H1 (cell line): Measurements from ENCODE around the gene UPK3BL2. TPM values are rescaled to one million over a fixed set of nuclear protein-coding genes. Genes with fewer than 3 reads are reported as not detected.
"Not testable (repeated sequence)": the region's sequence is repeated elsewhere in the genome, so short reads cannot be mapped to it uniquely, and the experiment has no call there.

Experiments
- CTCF ChIA-PET: fragments of 300-600 bp; sonication (Branson Sonifier 250); formaldehyde crosslinking; loops from one replicate; lab custom pipeline; 2021; ENCODE audit not compliant: partially characterized antibody; lab: Charles Lee
- POLR2A ChIA-PET: fragments of 300-600 bp; sonication (Branson Sonifier 250); formaldehyde crosslinking; loops from one replicate; lab custom pipeline; 2021; ENCODE audit warnings: inconsistent platforms; ENCODE audit not compliant: partially characterized antibody; lab: Charles Lee
- DNase-seq, 2 experiments: peaks; one replicate each; pipeline versions ENCODE4 v3.0.0 to v3.0.0-alpha.2; 2010 to 2022; ENCODE audit warnings: low spot score in 2 of 2, low read depth in 1 of 2, mixed read lengths in 1 of 2
- FAIRE-seq: peaks from 2 replicates; lab custom pipeline; 2011; peaks lifted over from hg19 to GRCh38; lab: Jason Lieb, UNC
- H2AFZ ChIP-seq: 2 replicates; pipeline ENCODE4 v1.8.1; 2012; ENCODE audit warnings: low read length, inconsistent platforms
- H2AK5ac ChIP-seq: 2 replicates; pipeline ENCODE4 v1.6.1; 2013; ENCODE audit warnings: low read depth, low read length
- H2BK120ac ChIP-seq: replicated peaks from 2 replicates; pipeline ENCODE3; 2013; ENCODE audit warnings: low read depth, low read length, inconsistent platforms
- H2BK12ac ChIP-seq: 2 replicates; pipeline ENCODE4 v1.6.1; 2013; ENCODE audit warnings: low read depth, low read length
- H2BK15ac ChIP-seq: 2 replicates; pipeline ENCODE4 v1.6.1; 2013; ENCODE audit warnings: low read length
- H2BK20ac ChIP-seq: 2 replicates; pipeline ENCODE4 v1.6.1; 2013; ENCODE audit warnings: low read length
- H2BK5ac ChIP-seq: 2 replicates; pipeline ENCODE4 v1.6.1; 2013; ENCODE audit warnings: low read depth, low read length
- H3K14ac ChIP-seq: 2 replicates; pipeline ENCODE4 v1.6.1; 2013; ENCODE audit warnings: inconsistent platforms; ENCODE audit not compliant: insufficient read length
- H3K18ac ChIP-seq: 2 replicates; pipeline ENCODE4 v1.6.1; 2013; ENCODE audit warnings: low read length; ENCODE audit errors: extremely low read depth
- H3K23ac ChIP-seq: 2 replicates; pipeline ENCODE4 v1.6.1; 2013; ENCODE audit warnings: inconsistent platforms; ENCODE audit not compliant: insufficient read length
- H3K23me2 ChIP-seq: 2 replicates; pipeline ENCODE4 v1.6.1; 2013; ENCODE audit warnings: low read depth, low read length
- H3K27ac ChIP-seq: 2 replicates; pipeline ENCODE4 v1.6.1; 2011; ENCODE audit warnings: low read depth, low read length, inconsistent platforms
- H3K27me3 ChIP-seq, 4 experiments: replicated peaks in 1 of 4; 1 replicate in 1 of 4; 2 replicates in 3 of 4; pipeline versions ENCODE4 v1.6.1 to v1.8.1; 2011 to 2013; ENCODE audit warnings: low read length in 3 of 4, mild to moderate bottlenecking in 3 of 4, inconsistent platforms in 2 of 4, mixed read lengths in 2 of 4, moderate library complexity in 1 of 4; ENCODE audit not compliant: control insufficient read depth in 3 of 4, insufficient read depth in 3 of 4; ENCODE audit errors: extremely low read depth in 1 of 4
- H3K36me3 ChIP-seq, 4 experiments: 2 replicates each; pipeline versions ENCODE4 v1.6.1 to v1.8.1; 2011 to 2013; ENCODE audit warnings: mild to moderate bottlenecking in 4 of 4, low read length in 3 of 4, moderate library complexity in 2 of 4, control low read depth in 1 of 4, inconsistent platforms in 1 of 4; ENCODE audit not compliant: insufficient read depth in 4 of 4, control insufficient read depth in 2 of 4
- H3K4ac ChIP-seq: replicated peaks from 2 replicates; pipeline ENCODE3; 2013; ENCODE audit warnings: low read length, low read depth, mixed read lengths, inconsistent platforms; ENCODE audit not compliant: insufficient read length
- H3K4me1 ChIP-seq, 4 experiments: replicated peaks in 1 of 4; 1 replicate in 1 of 4; 2 replicates in 3 of 4; pipeline versions ENCODE4 v1.6.1 to v1.8.1; 2011 to 2013; ENCODE audit warnings: low read length in 3 of 4, inconsistent platforms in 2 of 4, mixed read lengths in 1 of 4; ENCODE audit not compliant: insufficient read depth in 4 of 4, control insufficient read depth in 3 of 4
- H3K4me2 ChIP-seq, 2 experiments: 2 replicates each; pipeline versions ENCODE4 v1.6.1 to v1.8.1; 2011 to 2013; ENCODE audit warnings: low read depth in 2 of 2, low read length in 2 of 2, control low read depth in 1 of 2, inconsistent platforms in 1 of 2, mild to moderate bottlenecking in 1 of 2; ENCODE audit not compliant: insufficient read depth in 1 of 2
- H3K4me3 ChIP-seq, 4 experiments: fragments of 200-600, 300-600 bp in 1 of 4; sonication (generic), shearing (Covaris generic), sonication (Bioruptor Twin) in 1 of 4; 2 replicates each; pipeline versions ENCODE4 v1.5.1 to v1.8.1; 2011 to 2016; ENCODE audit warnings: low read length in 4 of 4, low read depth in 3 of 4, control low read depth in 2 of 4, inconsistent platforms in 2 of 4, mild to moderate bottlenecking in 2 of 4, mixed read lengths in 1 of 4, moderate library complexity in 1 of 4; ENCODE audit not compliant: insufficient read depth in 2 of 4; ENCODE audit errors: extremely low read depth in 1 of 4
- H3K56ac ChIP-seq: replicated peaks from 2 replicates; pipeline ENCODE3; 2013; ENCODE audit warnings: low read depth, mild to moderate bottlenecking, mixed read lengths, low read length, inconsistent platforms; ENCODE audit not compliant: insufficient read length
- H3K79me1 ChIP-seq: 2 replicates; pipeline ENCODE4 v1.6.1; 2013; ENCODE audit warnings: low read depth, low read length, control low read depth
- H3K79me2 ChIP-seq, 2 experiments: 2 replicates each; pipeline versions ENCODE4 v1.6.1 to v1.8.1; 2012 to 2013; ENCODE audit warnings: low read length in 2 of 2, mild to moderate bottlenecking in 2 of 2, inconsistent platforms in 1 of 2; ENCODE audit not compliant: insufficient read depth in 2 of 2, control insufficient read depth in 1 of 2
- H3K9ac ChIP-seq, 4 experiments: replicated peaks in 1 of 4; 1 replicate in 1 of 4; 2 replicates in 3 of 4; pipeline versions ENCODE4 v1.6.1 to v1.8.1; 2011 to 2013; ENCODE audit warnings: low read depth in 3 of 4, low read length in 3 of 4, control low read depth in 2 of 4, mild to moderate bottlenecking in 2 of 4, moderate library complexity in 2 of 4, inconsistent platforms in 1 of 4; ENCODE audit errors: extremely low read depth in 1 of 4
- H3K9me3 ChIP-seq, 2 experiments: 2 replicates each; pipeline versions ENCODE4 v1.6.1 to v1.8.1; 2012 to 2013; ENCODE audit warnings: mild to moderate bottlenecking in 2 of 2, moderate library complexity in 2 of 2, control low read depth in 1 of 2, inconsistent platforms in 1 of 2, low read depth in 1 of 2, low read length in 1 of 2, mixed read lengths in 1 of 2; ENCODE audit not compliant: insufficient read depth in 2 of 2
- H4K20me1 ChIP-seq, 2 experiments: replicated peaks in 1 of 2; 2 replicates each; pipeline versions ENCODE3 to v1.8.1; 2011 to 2013; ENCODE audit warnings: inconsistent platforms in 2 of 2, low read length in 2 of 2, mild to moderate bottlenecking in 1 of 2; ENCODE audit not compliant: insufficient read depth in 2 of 2, control insufficient read depth in 1 of 2
- H4K5ac ChIP-seq: 2 replicates; pipeline ENCODE4 v1.6.1; 2013; ENCODE audit warnings: low read length, low read depth, mixed read lengths, inconsistent platforms; ENCODE audit not compliant: insufficient read length
- H4K8ac ChIP-seq: 2 replicates; pipeline ENCODE4 v1.8.0; 2013; ENCODE audit warnings: mild to moderate bottlenecking, moderate library complexity, low read length, inconsistent platforms; ENCODE audit not compliant: insufficient read depth; ENCODE audit errors: extremely low read depth
- H4K91ac ChIP-seq: replicated peaks from 2 replicates; pipeline ENCODE3; 2013; ENCODE audit warnings: low read length, mixed read lengths, inconsistent platforms; ENCODE audit not compliant: insufficient read length
- WGBS, 2 experiments: shearing (Covaris generic) in 1 of 2; methylation state at CpG; one replicate each; pipeline versions ENCODE4 v1.1.6 to v1.1.7; 2013 to 2015; ENCODE audit warnings: low lambda C conversion rate in 2 of 2, mixed read lengths in 2 of 2, inconsistent platforms in 1 of 2, low coverage in 1 of 2, missing lambda C conversion rate in 1 of 2; ENCODE audit not compliant: insufficient replicate concordance in 2 of 2, insufficient coverage in 1 of 2, insufficient read length in 1 of 2; ENCODE audit errors: extremely low coverage in 1 of 2, missing lambda C conversion rate in 1 of 2; 5-methylcytosine and 5-hydroxymethylcytosine counted together
- polyA plus RNA-seq, 7 experiments: library from polyadenylated mRNA; depleted of rRNA in 3 of 7; stranded (reverse) in 5 of 7; unstranded in 2 of 7; fragments of >200 nt in 5 of 7; fragments of 200-250 nt in 2 of 7; gene quantifications; 1 replicate in 5 of 7; 2 replicates in 1 of 7; 4 replicates in 1 of 7; pipeline versions ENCODE4 v1.2.1 to v1.2.3, GENCODE V29; 2011 to 2013; ENCODE audit warnings: missing spikeins in 2 of 7, mixed read lengths in 2 of 7
- total RNA-seq: library from RNA; stranded (reverse); fragmentation: NEBNext Ultra II Directional; extraction: Animal tissue kit (Norgen Biotek cat#: 25700); gene quantifications from 2 replicates; pipeline ENCODE4 v1.2.1, GENCODE V29; 2021

Gene UPK3BL2
- total and polyA plus RNA-seq, 2 of the 8 experiments (the other 6 are each of a cell fraction or from before 2014, with no cell fraction given), result 12.4 to 22.6 TPM

- not testable (repeated sequence) for H2BK5ac ChIP-seq
These were observed 15.4 kb downstream of the UPK3BL2 start for GRCh38 chr7:102527822-102528793.

More at GRCh38 chr7:102527822-102528793, 15.4 kb downstream of the UPK3BL2 start:
- POLR2A ChIA-PET, H3K4me3 ChIP-seq, H3K4ac ChIP-seq, H3K4me1 ChIP-seq, H4K5ac ChIP-seq, H3K23ac ChIP-seq, H3K9ac ChIP-seq, H3K4me2 ChIP-seq, H3K56ac ChIP-seq, H2BK120ac ChIP-seq, H2AFZ ChIP-seq, H3K14ac ChIP-seq, H2BK20ac ChIP-seq, H3K9me3 ChIP-seq, H4K8ac ChIP-seq, H2BK15ac ChIP-seq, H4K91ac ChIP-seq, H4K20me1 ChIP-seq, H2AK5ac ChIP-seq, H3K27ac ChIP-seq, H3K79me1 ChIP-seq, H3K27me3 ChIP-seq, H2BK12ac ChIP-seq, H3K36me3 ChIP-seq, CTCF ChIA-PET, FAIRE-seq, H3K79me2 ChIP-seq, H3K23me2 ChIP-seq, H3K18ac ChIP-seq: not testable (repeated sequence)
- 92% methylated on average over 5 of the region's 13 CpGs; no CpG with 5 or more reads in 1 of the 2 experiments for WGBS, 2 experiments
- DNase-seq, result peak in 1 of 2 experiments; percentile 54
